Mammary epithelial cell (primary cell): ENCODE measurements around the gene GSDMA.

Source experiments
- EZH2 ChIP-seq: IDR thresholded peaks from 2 replicates; pipeline ENCODE4 v1.6.1; 2012; ENCODE audit warnings: low read length, inconsistent platforms, borderline replicate concordance
- TF ChIP-seq, protein P1 (sequence below), 2 donors: IDR thresholded peaks in 1 of 2; conservative IDR thresholded peaks in 1 of 2; 2 replicates each; pipeline ENCODE4 v1.5.1; 2011 to 2012; ENCODE audit warnings: inconsistent platforms in 2 of 2, low read length in 2 of 2, mild to moderate bottlenecking in 2 of 2, control low read depth in 1 of 2, low read depth in 1 of 2; ENCODE audit not compliant: insufficient read depth in 1 of 2; ENCODE audit errors: extremely low read depth in 1 of 2

GRCh38 chr17:39923836-39924690 lies 38.7 kb upstream of the GSDMA start:
- TF ChIP-seq, protein P1, sequence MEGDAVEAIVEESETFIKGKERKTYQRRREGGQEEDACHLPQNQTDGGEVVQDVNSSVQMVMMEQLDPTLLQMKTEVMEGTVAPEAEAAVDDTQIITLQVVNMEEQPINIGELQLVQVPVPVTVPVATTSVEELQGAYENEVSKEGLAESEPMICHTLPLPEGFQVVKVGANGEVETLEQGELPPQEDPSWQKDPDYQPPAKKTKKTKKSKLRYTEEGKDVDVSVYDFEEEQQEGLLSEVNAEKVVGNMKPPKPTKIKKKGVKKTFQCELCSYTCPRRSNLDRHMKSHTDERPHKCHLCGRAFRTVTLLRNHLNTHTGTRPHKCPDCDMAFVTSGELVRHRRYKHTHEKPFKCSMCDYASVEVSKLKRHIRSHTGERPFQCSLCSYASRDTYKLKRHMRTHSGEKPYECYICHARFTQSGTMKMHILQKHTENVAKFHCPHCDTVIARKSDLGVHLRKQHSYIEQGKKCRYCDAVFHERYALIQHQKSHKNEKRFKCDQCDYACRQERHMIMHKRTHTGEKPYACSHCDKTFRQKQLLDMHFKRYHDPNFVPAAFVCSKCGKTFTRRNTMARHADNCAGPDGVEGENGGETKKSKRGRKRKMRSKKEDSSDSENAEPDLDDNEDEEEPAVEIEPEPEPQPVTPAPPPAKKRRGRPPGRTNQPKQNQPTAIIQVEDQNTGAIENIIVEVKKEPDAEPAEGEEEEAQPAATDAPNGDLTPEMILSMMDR (conservative IDR thresholded peaks at IDR 0.05 in 1 of 2, IDR thresholded peaks at IDR 0.05 in 1 of 2; ENCODE audit: extremely low read depth in 1 of 2, insufficient read depth in 1 of 2, low read depth in 1 of 2, low read length in 2 of 2), result no peak
- no peak for TF ChIP-seq EZH2
